IMR-90 (cell line): ENCODE measurements around the gene BTNL8. TPM values are rescaled to one million over a fixed set of nuclear protein-coding genes. Genes with fewer than 3 reads are reported as not detected.

Source experiments
- ATAC-seq: fragments of 200-7000 bp; cut with Tn5 transposase; 2 replicates; pipeline ENCODE4 v1.9.1; 2020; ENCODE audit warnings: low read depth, mild to moderate bottlenecking, moderate library complexity
- BruUV-seq: library from RNA; stranded (reverse); fragments of 400-500 nt; replicated peaks from 2 replicates; lab custom pipeline; 2021; lab: Mats Ljungman, UMichigan
- CTCF ChIA-PET: fragments of 300-600 bp; formaldehyde crosslinking; extraction: SDS; loops from one replicate; lab custom pipeline; 2021; ENCODE audit warnings: antibody characterized with exemption; lab: Yijun Ruan, JAX
- POLR2A ChIA-PET: fragments of 300-600 bp; sonication (Branson Sonifier 250); formaldehyde crosslinking; loops from one replicate; lab custom pipeline; 2022; ENCODE audit warnings: antibody characterized with exemption; ENCODE audit not compliant: unreplicated experiment; lab: Charles Lee
- DNase-seq: peaks from one replicate; pipeline ENCODE4 v3.0.0; 2013
- H2AFZ ChIP-seq: replicated peaks from 2 replicates; pipeline ENCODE3; 2013; ENCODE audit warnings: low read length, mild to moderate bottlenecking; ENCODE audit not compliant: poor library complexity
- H2AK5ac ChIP-seq: 2 replicates; pipeline ENCODE4 v1.6.1; 2013; ENCODE audit warnings: low read depth, low read length, inconsistent platforms
- H2AK9ac ChIP-seq: replicated peaks from 2 replicates; pipeline ENCODE3; 2013; ENCODE audit warnings: mild to moderate bottlenecking, low read depth, low read length, moderate library complexity; ENCODE audit not compliant: poor library complexity
- H2BK120ac ChIP-seq: 2 replicates; pipeline ENCODE4 v1.6.1; 2013; ENCODE audit warnings: low read depth, low read length, inconsistent platforms
- H2BK15ac ChIP-seq: 3 replicates; pipeline ENCODE4 v1.6.1; 2013; ENCODE audit warnings: low read depth, low read length, inconsistent platforms
- H2BK20ac ChIP-seq: 2 replicates; pipeline ENCODE4 v1.6.1; 2013; ENCODE audit warnings: low read depth, mild to moderate bottlenecking, inconsistent platforms, low read length, moderate library complexity
- H2BK5ac ChIP-seq: 2 replicates; pipeline ENCODE4 v1.6.1; 2013; ENCODE audit warnings: mild to moderate bottlenecking, low read depth, low read length, inconsistent platforms; ENCODE audit not compliant: poor library complexity, severe bottlenecking
- H3K14ac ChIP-seq: replicated peaks from 2 replicates; pipeline ENCODE4 v1.6.1; 2013; ENCODE audit warnings: low read depth, low read length, inconsistent platforms
- H3K18ac ChIP-seq: 2 replicates; pipeline ENCODE4 v1.6.1; 2013; ENCODE audit warnings: low read depth, low read length, control low read depth
- H3K23ac ChIP-seq: 2 replicates; pipeline ENCODE4 v1.6.1; 2013; ENCODE audit warnings: low read depth, low read length, inconsistent platforms
- H3K27ac ChIP-seq: 2 replicates; pipeline ENCODE4 v1.5.1; 2013; ENCODE audit warnings: mild to moderate bottlenecking, control low read depth, low read length; ENCODE audit not compliant: insufficient read depth
- H3K27me3 ChIP-seq: 2 replicates; pipeline ENCODE4 v1.6.1; 2013; ENCODE audit warnings: low read length; ENCODE audit not compliant: control insufficient read depth, insufficient read depth
- H3K36me3 ChIP-seq: 2 replicates; pipeline ENCODE4 v1.6.1; 2013; ENCODE audit warnings: low read length, mixed read lengths; ENCODE audit not compliant: control insufficient read depth, insufficient read depth
- H3K4ac ChIP-seq: 2 replicates; pipeline ENCODE4 v1.6.1; 2013; ENCODE audit warnings: low read depth, low read length, inconsistent platforms
- H3K4me1 ChIP-seq: 2 replicates; pipeline ENCODE4 v1.6.1; 2013; ENCODE audit warnings: low read length, mixed read lengths; ENCODE audit not compliant: control insufficient read depth, insufficient read depth
- H3K4me2 ChIP-seq: 2 replicates; pipeline ENCODE4 v1.6.1; 2013; ENCODE audit warnings: low read depth, mild to moderate bottlenecking, control low read depth, low read length, moderate library complexity
- H3K4me3 ChIP-seq: 2 replicates; pipeline ENCODE4 v1.5.1; 2013; ENCODE audit warnings: low read depth, mild to moderate bottlenecking, control low read depth, low read length, moderate library complexity; ENCODE audit not compliant: insufficient read depth
- H3K56ac ChIP-seq: 2 replicates; pipeline ENCODE4 v1.6.1; 2013; ENCODE audit warnings: low read length, inconsistent platforms; ENCODE audit not compliant: insufficient read depth; ENCODE audit errors: extremely low read depth
- H3K79me1 ChIP-seq, 2 experiments: 2 replicates each; pipeline ENCODE4 v1.6.1; 2013; ENCODE audit warnings: low read length in 2 of 2, inconsistent platforms in 1 of 2, low read depth in 1 of 2
- H3K9ac ChIP-seq: 2 replicates; pipeline ENCODE4 v1.6.1; 2013; ENCODE audit warnings: low read depth, low read length, control low read depth
- H3K9me1 ChIP-seq: 2 replicates; pipeline ENCODE4 v1.6.1; 2013; ENCODE audit warnings: low read length, inconsistent platforms; ENCODE audit not compliant: insufficient read depth
- H3K9me3 ChIP-seq: 2 replicates; pipeline ENCODE4 v1.6.1; 2013; ENCODE audit warnings: low read length; ENCODE audit not compliant: control insufficient read depth, insufficient read depth
- H4K20me1 ChIP-seq: 2 replicates; pipeline ENCODE4 v1.6.1; 2013; ENCODE audit warnings: low read length, inconsistent platforms; ENCODE audit not compliant: insufficient read depth
- H4K5ac ChIP-seq: 2 replicates; pipeline ENCODE4 v1.6.1; 2013; ENCODE audit warnings: mild to moderate bottlenecking, low read depth, low read length, control low read depth
- H4K8ac ChIP-seq, 2 experiments: 2 replicates each; pipeline ENCODE4 v1.6.1; 2013; ENCODE audit warnings: low read depth in 2 of 2, low read length in 2 of 2, control low read depth in 1 of 2, inconsistent platforms in 1 of 2
- H4K91ac ChIP-seq: 2 replicates; pipeline ENCODE4 v1.6.1; 2013; ENCODE audit warnings: low read depth, low read length, inconsistent platforms; ENCODE audit not compliant: insufficient read depth
- BHLHE40 ChIP-seq: fragments of 150-350 bp; IDR thresholded peaks from 2 replicates; pipeline ENCODE4 v1.6.1; 2016; ENCODE audit warnings: mild to moderate bottlenecking, low read depth, low read length
- CEBPB ChIP-seq: IDR thresholded peaks from 2 replicates; pipeline ENCODE4 v1.6.1; 2012; ENCODE audit warnings: low read depth, low read length, improper control_type of control experiment
- CHD1 ChIP-seq: IDR thresholded peaks from 2 replicates; pipeline ENCODE4 v1.6.1; 2012; ENCODE audit warnings: low read depth, low read length, improper control_type of control experiment
- MAZ ChIP-seq: IDR thresholded peaks from 2 replicates; pipeline ENCODE4 v1.6.1; 2012; ENCODE audit warnings: low read depth, mild to moderate bottlenecking, low read length, improper control_type of control experiment, moderate library complexity, borderline replicate concordance
- MXI1 ChIP-seq: IDR thresholded peaks from 2 replicates; pipeline ENCODE4 v1.6.1; 2012; ENCODE audit warnings: low read depth, mild to moderate bottlenecking, low read length, moderate library complexity, borderline replicate concordance
- NFE2L2 ChIP-seq: fragments of 150-350 bp; IDR thresholded peaks from 2 replicates; pipeline ENCODE4 v1.6.1; 2016; ENCODE audit warnings: low read depth, mild to moderate bottlenecking, low read length
- POLR2A ChIP-seq: IDR thresholded peaks from 2 replicates; pipeline ENCODE4 v1.6.1; 2012; ENCODE audit warnings: mild to moderate bottlenecking, low read depth, low read length
- RAD21 ChIP-seq: IDR thresholded peaks from 2 replicates; pipeline ENCODE4 v1.6.1; 2012; ENCODE audit warnings: low read length, improper control_type of control experiment
- RCOR1 ChIP-seq: IDR thresholded peaks from 2 replicates; pipeline ENCODE4 v1.6.1; 2012; ENCODE audit warnings: mild to moderate bottlenecking, low read length, improper control_type of control experiment; ENCODE audit not compliant: insufficient replicate concordance
- RFX5 ChIP-seq: IDR thresholded peaks from 2 replicates; pipeline ENCODE4 v1.8.0; 2012; ENCODE audit warnings: low read depth, mild to moderate bottlenecking, low read length, moderate library complexity
- SMC3 ChIP-seq: fragments of 150-350 bp; IDR thresholded peaks from 2 replicates; pipeline ENCODE4 v1.6.1; 2016; ENCODE audit warnings: low read depth, mild to moderate bottlenecking, antibody characterized with exemption, low read length, moderate library complexity
- whole genome bisulfite sequencing, 2 experiments: methylation state at CpG; one replicate each; pipeline versions ENCODE4 v1.1.5 to v1.1.7; 2013; ENCODE audit warnings: missing lambda C conversion rate in 2 of 2; ENCODE audit not compliant: insufficient read length in 1 of 2; ENCODE audit errors: extremely low coverage in 2 of 2; 5-methylcytosine and 5-hydroxymethylcytosine counted together
- dilution Hi-C: fragments of 300-500 bp; cut with HindIII; formaldehyde crosslinking; loops from one replicate; pipeline ENCODE4 v1.14.3; 2018; ENCODE audit warnings: low sequenced_read_pairs; ENCODE audit not compliant: unreplicated experiment
- in situ Hi-C: fragments of 300-500 bp; cut with MboI; formaldehyde crosslinking; loops from 3 replicates; pipeline ENCODE4 v1.14.3; 2019; ENCODE audit warnings: low sequenced_read_pairs, inconsistent platforms, mixed read lengths
- intact Hi-C: fragments of 100-400 bp; cut with micrococcal nuclease; formaldehyde crosslinking; loops from 2 replicates; pipeline ENCODE4 v1.10.0; 2022
- polyA plus RNA-seq, 3 experiments: library from polyadenylated mRNA; depleted of rRNA; stranded (reverse); fragments of >200 nt; gene quantifications; 2 replicates each; pipeline ENCODE4 v1.2.3, GENCODE V29; 2012; ENCODE audit warnings: low replicate concordance in 1 of 3
- total RNA-seq: library from RNA; depleted of rRNA; stranded (reverse); fragments of >200 nt; gene quantifications from 2 replicates; pipeline ENCODE4 v1.2.3, GENCODE V29; 2012
- TF ChIP-seq, protein P1 (sequence below): fragments of 150-350 bp; IDR thresholded peaks from 2 replicates; pipeline ENCODE4 v1.6.1; 2016; ENCODE audit warnings: low read depth, mild to moderate bottlenecking, low read length, moderate library complexity, borderline replicate concordance

BTNL8 gene
- total and polyA plus RNA-seq, 2 of the 4 experiments (the other 2 are of a cell fraction) = not detected

DNA sequence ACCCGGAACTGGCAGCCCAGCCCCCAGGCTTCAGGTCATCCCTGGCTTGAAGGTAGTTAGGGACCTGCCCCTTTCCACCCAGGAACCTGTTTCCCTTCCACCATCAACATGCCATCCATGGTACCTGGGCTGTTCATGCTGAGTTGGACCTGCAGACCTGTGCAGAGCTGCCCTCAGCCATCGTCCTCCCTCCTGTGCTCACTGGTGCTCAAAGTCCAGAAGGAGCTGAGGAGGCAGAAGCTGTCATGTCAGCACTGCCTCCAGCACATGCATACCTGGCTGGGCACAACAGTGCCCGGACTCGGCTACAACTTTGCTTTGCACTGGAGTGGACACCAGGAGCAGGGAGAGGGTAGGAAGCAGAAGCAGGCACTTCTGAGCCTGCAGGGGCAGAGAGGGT is 36.2 kb downstream of the BTNL8 start:
- CTCF ChIA-PET = no interaction called here
- no peak overlapping the region for H2BK120ac ChIP-seq
- H3K36me3 ChIP-seq = no peaks in the 10 kb centered on the region
- H2BK20ac ChIP-seq = no peak overlapping the region
- no peak overlapping the region for H4K5ac ChIP-seq
- H3K4ac ChIP-seq = no peak overlapping the region
- no peaks in the 10 kb centered on the region for H3K27me3 ChIP-seq
- no peak overlapping the region for H3K56ac ChIP-seq
- dilution Hi-C loops = no loop called here
- no peak overlapping the region for H3K23ac ChIP-seq
- no peak overlapping the region for H3K4me3 ChIP-seq
- H3K14ac ChIP-seq = no peak overlapping the region
- H2AK5ac ChIP-seq = no peak overlapping the region
- H3K4me1 ChIP-seq = no peaks in the 10 kb centered on the region
- intact Hi-C loops = no loop called here
- H3K9ac ChIP-seq = no peak overlapping the region
- no peak overlapping the region for H3K18ac ChIP-seq
- H4K91ac ChIP-seq = no peak overlapping the region
- peaks cover 14% of the 10 kb centered on the region for H3K9me3 ChIP-seq
- WGBS, 2 experiments = 40% methylated on average over 2 of the region's 4 CpGs; no CpG with 5 or more reads in 1 of the 2 experiments
- TF ChIP-seq, protein P1, sequence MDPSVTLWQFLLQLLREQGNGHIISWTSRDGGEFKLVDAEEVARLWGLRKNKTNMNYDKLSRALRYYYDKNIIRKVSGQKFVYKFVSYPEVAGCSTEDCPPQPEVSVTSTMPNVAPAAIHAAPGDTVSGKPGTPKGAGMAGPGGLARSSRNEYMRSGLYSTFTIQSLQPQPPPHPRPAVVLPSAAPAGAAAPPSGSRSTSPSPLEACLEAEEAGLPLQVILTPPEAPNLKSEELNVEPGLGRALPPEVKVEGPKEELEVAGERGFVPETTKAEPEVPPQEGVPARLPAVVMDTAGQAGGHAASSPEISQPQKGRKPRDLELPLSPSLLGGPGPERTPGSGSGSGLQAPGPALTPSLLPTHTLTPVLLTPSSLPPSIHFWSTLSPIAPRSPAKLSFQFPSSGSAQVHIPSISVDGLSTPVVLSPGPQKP = no peak
- TF ChIP-seq SMC3 (no peak), RCOR1 (no peak), MXI1 (no peak), BHLHE40 (no peak), CEBPB (no peak), MAZ (no peak), RFX5 (no peak), CHD1 (no peak), NFE2L2 (no peak), RAD21 (no peak), POLR2A (no peak)
- no peaks in the 10 kb centered on the region for H3K79me1 ChIP-seq
- H2AFZ ChIP-seq = no peak overlapping the region
- H3K9me1 ChIP-seq = no peaks in the 10 kb centered on the region
- no peak overlapping the region for H3K4me2 ChIP-seq
- no peak overlapping the region for H3K27ac ChIP-seq
- POLR2A ChIA-PET = no interaction called here
- H2BK15ac ChIP-seq = no peak overlapping the region
- no peaks in the 10 kb centered on the region for H4K20me1 ChIP-seq
- H4K8ac ChIP-seq = no peak overlapping the region
- no TSS peak for BruUV-seq
- H2AK9ac ChIP-seq = no peak overlapping the region
- in situ Hi-C loops = no loop called here
- ATAC-seq (no peak), DNase-seq (no peak)
- H2BK5ac ChIP-seq = no peak overlapping the region
